HepG2 (cell line): ENCODE data around the gene ACOT13. TPM values are rescaled to one million over a fixed set of nuclear protein-coding genes. Genes with fewer than 3 reads are reported as not detected.

ENCODE experiments used
- polyA plus RNA-seq, 8 experiments: library from polyadenylated mRNA; depleted of rRNA in 3 of 8; stranded (reverse) in 7 of 8; unstranded in 1 of 8; fragments of >200 nt; fragmentation: Illumina TruSeq in 4 of 8; extraction: Trizol in 4 of 8; gene quantifications; 2 replicates each; pipeline versions ENCODE4 v1.2.1 to v1.2.3, GENCODE V29; 2011 to 2016; ENCODE audit warnings: low read depth in 4 of 8, missing spikeins in 1 of 8, mixed read lengths in 1 of 8; ENCODE audit not compliant: insufficient read depth in 1 of 8
- total RNA-seq, 5 experiments: library from RNA; depleted of rRNA; stranded (reverse); fragments of >200 nt; fragmentation: Illumina TruSeq; extraction: Trizol; gene quantifications; 2 replicates each; pipeline ENCODE4 v1.2.3, GENCODE V29; 2016; ENCODE audit warnings: low read depth in 1 of 5

ACOT13 gene
- total and polyA plus RNA-seq, 2 of the 13 experiments (the other 11 are each of a cell fraction or from before 2014, with no cell fraction given), result 31.5 to 45.1 TPM

Other genes with a start within 250 kb of the ACOT13 start
- 6.4 and 7.6 TPM in 2 replicates for gene GPLD1, start 177.5 kb upstream of the ACOT13 start, total RNA-seq (2016; rRNA removed; fragmentation: Illumina TruSeq; extraction: Trizol)
- gene GPLD1, start 177.5 kb upstream of the ACOT13 start, polyA plus RNA-seq (2011; rRNA removed), result 6.0 and 6.2 TPM in 2 replicates
- 27.6 and 32.5 TPM in 2 replicates for gene ALDH5A1, start 172.1 kb upstream of the ACOT13 start, total RNA-seq (2016; rRNA removed; fragmentation: Illumina TruSeq; extraction: Trizol)
- 12.7 and 12.8 TPM in 2 replicates for gene ALDH5A1, start 172.1 kb upstream of the ACOT13 start, polyA plus RNA-seq (2011; rRNA removed)
- gene KIAA0319, start 20.9 kb upstream of the ACOT13 start, total RNA-seq (2016; rRNA removed; fragmentation: Illumina TruSeq; extraction: Trizol), result not detected in 2 replicates
- 0.01 TPM in 1 of 2 replicates, not detected in the other for gene KIAA0319, start 20.9 kb upstream of the ACOT13 start, polyA plus RNA-seq (2011; rRNA removed)
- 42.6 and 73.1 TPM in 2 replicates for gene TDP2, start 178 bp upstream of the ACOT13 start, total RNA-seq (2016; rRNA removed; fragmentation: Illumina TruSeq; extraction: Trizol)
- 28.5 and 30.5 TPM in 2 replicates for gene TDP2, start 178 bp upstream of the ACOT13 start, polyA plus RNA-seq (2011; rRNA removed)
- gene C6orf62, start 52.1 kb downstream of the ACOT13 start, total RNA-seq (2016; rRNA removed; fragmentation: Illumina TruSeq; extraction: Trizol), result 90.4 and 135 TPM in 2 replicates
- 54.8 and 55.6 TPM in 2 replicates for gene C6orf62, start 52.1 kb downstream of the ACOT13 start, polyA plus RNA-seq (2011; rRNA removed)
- 154 and 228 TPM in 2 replicates for gene GMNN, start 107.9 kb downstream of the ACOT13 start, total RNA-seq (2016; rRNA removed; fragmentation: Illumina TruSeq; extraction: Trizol)
- 41.6 and 61.8 TPM in 2 replicates for gene GMNN, start 107.9 kb downstream of the ACOT13 start, polyA plus RNA-seq (2011; rRNA removed)
- not detected in 2 replicates for gene ARMH2, start 131.8 kb downstream of the ACOT13 start, total RNA-seq (2016; rRNA removed; fragmentation: Illumina TruSeq; extraction: Trizol)
- gene ARMH2, start 131.8 kb downstream of the ACOT13 start, polyA plus RNA-seq (2011; rRNA removed), result not detected in 2 replicates